K562 (cell line): ENCODE results near the gene BEST1. TPM values are rescaled to one million over a fixed set of nuclear protein-coding genes. Genes with fewer than 3 reads are reported as not detected.

ENCODE experiments used
- ATAC-seq: fragments of 200-7000 bp; cut with Tn5 transposase; 3 replicates; pipeline ENCODE4 v1.9.1; 2020; ENCODE audit warnings: moderate library complexity
- BruUV-seq: library from RNA; stranded (reverse); fragments of 400-500 nt; replicated peaks from 2 replicates; lab custom pipeline; 2021; lab: Mats Ljungman, UMichigan
- CTCF ChIA-PET: fragments of 300-600 bp; formaldehyde crosslinking; extraction: SDS; loops from one replicate; lab custom pipeline; 2021; ENCODE audit warnings: low intra/inter-chr PET ratio; lab: Yijun Ruan, JAX
- POLR2A ChIA-PET: fragments of 300-600, 350-650 bp; sonication (Branson Sonifier 250); formaldehyde crosslinking; extraction: SDS; loops from one replicate; lab custom pipeline; 2021; ENCODE audit warnings: antibody characterized with exemption, inconsistent platforms; lab: Yijun Ruan, JAX
- DNase-seq, 4 experiments: peaks; one replicate each; pipeline versions ENCODE4 v3.0.0 to v3.0.0-alpha.2; 2011 to 2018; ENCODE audit warnings: low spot score in 3 of 4, mixed read lengths in 3 of 4; ENCODE audit errors: extremely low read depth in 1 of 4
- FAIRE-seq: peaks from 2 replicates; lab custom pipeline; 2011; peaks lifted over from hg19 to GRCh38; lab: Jason Lieb, UNC
- H2AFZ ChIP-seq: 2 replicates; pipeline ENCODE4 v1.6.0; 2011; ENCODE audit warnings: low read depth, low read length, control low read depth, inconsistent platforms
- H3K27ac ChIP-seq: fragments of 200-600 bp; 3 replicates; pipeline ENCODE4 v1.8.0; 2011; ENCODE audit warnings: low read depth, mild to moderate bottlenecking, control low read depth, inconsistent platforms, low read length, moderate library complexity, mixed read lengths; ENCODE audit errors: extremely low read depth
- H3K27me3 ChIP-seq, 2 experiments: fragments of 300-600 bp in 1 of 2; 2 replicates in 1 of 2; 3 replicates in 1 of 2; pipeline versions ENCODE4 v1.6.0 to v1.8.0; 2011; ENCODE audit warnings: inconsistent platforms in 2 of 2, low read length in 2 of 2, mild to moderate bottlenecking in 1 of 2, mixed read lengths in 1 of 2, moderate library complexity in 1 of 2; ENCODE audit not compliant: control insufficient read depth in 2 of 2, insufficient read depth in 2 of 2
- H3K36me3 ChIP-seq: fragments of 300-600 bp; 3 replicates; pipeline ENCODE4 v1.8.0; 2011; ENCODE audit warnings: mild to moderate bottlenecking, low read length, inconsistent platforms; ENCODE audit not compliant: control insufficient read depth, insufficient read depth
- H3K4me1 ChIP-seq, 2 experiments: fragments of 200-600 bp in 1 of 2; replicated peaks in 1 of 2; 2 replicates in 1 of 2; 3 replicates in 1 of 2; pipeline versions ENCODE4 v1.5.1 to v1.8.0; 2011; ENCODE audit warnings: inconsistent platforms in 2 of 2, low read length in 2 of 2, mild to moderate bottlenecking in 1 of 2, mixed read lengths in 1 of 2, moderate library complexity in 1 of 2; ENCODE audit not compliant: control insufficient read depth in 2 of 2, insufficient read depth in 2 of 2
- H3K4me2 ChIP-seq: 2 replicates; pipeline ENCODE4 v1.6.1; 2011; ENCODE audit warnings: low read length, control low read depth, inconsistent platforms, mixed read lengths; ENCODE audit not compliant: insufficient read depth
- H3K4me3 ChIP-seq: fragments of 200-600 bp; sonication (generic), shearing (Covaris generic); 2 replicates; pipeline ENCODE4 v1.5.1; 2016; ENCODE audit warnings: control low read depth, inconsistent platforms
- H3K79me2 ChIP-seq: fragments of 200-600 bp; 3 replicates; pipeline ENCODE4 v1.8.0; 2011; ENCODE audit warnings: low read length, inconsistent platforms; ENCODE audit not compliant: control insufficient read depth, insufficient read depth
- H3K9ac ChIP-seq, 2 experiments: 2 replicates each; pipeline versions ENCODE4 v1.6.0 to v1.6.1; 2011; ENCODE audit warnings: low read depth in 2 of 2, low read length in 2 of 2, control low read depth in 1 of 2, inconsistent platforms in 1 of 2, mild to moderate bottlenecking in 1 of 2, mixed read lengths in 1 of 2; ENCODE audit not compliant: insufficient read depth in 1 of 2
- H3K9me1 ChIP-seq: one replicate; pipeline ENCODE4 v1.6.0; 2011; ENCODE audit warnings: inconsistent platforms, mild to moderate bottlenecking, low read length, moderate library complexity; ENCODE audit not compliant: control insufficient read depth, insufficient read depth
- H3K9me3 ChIP-seq: replicated peaks from 2 replicates; pipeline ENCODE4 v1.5.1; 2011; ENCODE audit warnings: low read depth, low read length, inconsistent platforms; ENCODE audit not compliant: control insufficient read depth, insufficient read depth
- H4K20me1 ChIP-seq: replicated peaks from 2 replicates; pipeline ENCODE4 v1.6.1; 2011; ENCODE audit warnings: low read length, inconsistent platforms, mixed read lengths; ENCODE audit not compliant: control insufficient read depth, insufficient read depth
- EZH2 ChIP-seq: IDR thresholded peaks from 2 replicates; pipeline ENCODE4 v1.6.1; 2012; ENCODE audit warnings: low read depth, mild to moderate bottlenecking, inconsistent platforms, low read length, borderline replicate concordance
- FOXA1 ChIP-seq: fragments of 450-650 bp; IDR thresholded peaks from 2 replicates; pipeline ENCODE4 v1.6.1; 2016; ENCODE audit warnings: mild to moderate bottlenecking, borderline replicate concordance
- FUS ChIP-seq: fragments of 200-400 bp; formaldehyde crosslinking; optimal IDR thresholded peaks from 2 replicates; pipeline ENCODE3; 2017; ENCODE audit warnings: low read depth, low read length
- HDAC2 ChIP-seq: fragments of 450-650 bp; IDR thresholded peaks from 2 replicates; pipeline ENCODE4 v1.6.1; 2016; ENCODE audit warnings: mild to moderate bottlenecking
- LCOR ChIP-seq: sonication (generic); formaldehyde crosslinking; IDR thresholded peaks from 2 replicates; pipeline ENCODE4 v1.8.0; 2022; ENCODE audit warnings: mild to moderate bottlenecking, missing genetic modification reagents
- POLR2B ChIP-seq: fragments of 450-650 bp; IDR thresholded peaks from 2 replicates; pipeline ENCODE4 v1.6.1; 2018; ENCODE audit warnings: low read depth; ENCODE audit not compliant: partially characterized antibody
- POLR2H ChIP-seq: IDR thresholded peaks from 2 replicates; pipeline ENCODE4 v1.6.1; 2016; ENCODE audit warnings: missing genetic modification characterization, low read depth, mild to moderate bottlenecking, control low read depth, missing compliant biosample characterization, moderate library complexity
- RNF2 ChIP-seq: sonication (generic); IDR thresholded peaks from 2 replicates; pipeline ENCODE4 v1.6.1; 2016
- STAG1 ChIP-seq: sonication (generic); formaldehyde crosslinking; IDR thresholded peaks from 2 replicates; pipeline ENCODE4 v1.5.0; 2020; ENCODE audit warnings: missing genetic modification reagents, borderline replicate concordance
- TBP ChIP-seq: optimal IDR thresholded peaks from 2 replicates; pipeline ENCODE3; 2011; ENCODE audit warnings: low read depth, low read length, improper control_type of control experiment
- ZKSCAN1 ChIP-seq: fragments of 150-350 bp; IDR thresholded peaks from 2 replicates; pipeline ENCODE4 v1.6.1; 2016; ENCODE audit warnings: low read depth, low read length
- ZNF282 ChIP-seq: sonication (generic); formaldehyde crosslinking; IDR thresholded peaks from 2 replicates; pipeline ENCODE4 v1.8.1; 2023; ENCODE audit warnings: missing genetic modification reagents
- ZNF324 ChIP-seq: fragments of 250-450 bp; sonication (Bioruptor Pico); IDR thresholded peaks from 2 replicates; pipeline ENCODE4 v1.4.0; 2020; ENCODE audit warnings: mild to moderate bottlenecking
- ZNF77 ChIP-seq: fragments of 250-450 bp; sonication (Bioruptor Pico); IDR thresholded peaks from 2 replicates; pipeline ENCODE4 v1.5.0; 2020
- ZNF778 ChIP-seq: fragments of 450-650 bp; formaldehyde crosslinking; IDR thresholded peaks from 2 replicates; pipeline ENCODE4 v1.4.0; 2020; ENCODE audit warnings: mild to moderate bottlenecking, moderate library complexity
- WGBS: fragments of 100-300 bp; shearing (Covaris generic); methylation state at CpG from one replicate; pipeline ENCODE4 v1.1.6; 2016; ENCODE audit warnings: low coverage, mixed read lengths; ENCODE audit not compliant: insufficient coverage; ENCODE audit errors: missing lambda C conversion rate; 5-methylcytosine and 5-hydroxymethylcytosine counted together
- in situ Hi-C: fragments of 300-500 bp; cut with MboI; formaldehyde crosslinking; loops from 4 replicates; pipeline ENCODE4 v1.15.0; 2018; ENCODE audit warnings: inconsistent platforms, mixed read lengths
- intact Hi-C: fragments of 100-400 bp; cut with micrococcal nuclease; formaldehyde crosslinking; loops from 2 replicates; pipeline ENCODE4 v1.14.2; 2022
- polyA plus RNA-seq, 8 experiments: library from polyadenylated mRNA; depleted of rRNA in 4 of 8; stranded (reverse) in 5 of 8; unstranded in 3 of 8; fragments of >200 nt; fragmentation: Nextera tagmentation in 2 of 8; fragmentation: Illumina TruSeq in 1 of 8; extraction: Ambion mirVana in 2 of 8; extraction: Trizol in 1 of 8; gene quantifications; 2 replicates each; pipeline versions ENCODE4 v1.2.1 to v1.2.3, GENCODE V29; 2011 to 2014; ENCODE audit warnings: inconsistent platforms in 1 of 8, missing spikeins in 1 of 8
- total RNA-seq, 7 experiments: library from RNA; depleted of rRNA in 6 of 7; stranded (reverse); fragments of >200 nt in 6 of 7; fragmentation: Illumina TruSeq in 2 of 7; extraction: Trizol in 2 of 7; gene quantifications; 2 replicates each; pipeline versions ENCODE4 v1.2.1 to v1.2.3, GENCODE V29; 2011 to 2021; ENCODE audit warnings: low replicate concordance in 1 of 7
- TF ChIP-seq, protein P1 (sequence below): fragments of 200-800 bp; sonication (Bioruptor generic); IDR thresholded peaks from 2 replicates; pipeline ENCODE4 v1.6.1; 2017; ENCODE audit warnings: missing genetic modification characterization, missing compliant biosample characterization
- TF ChIP-seq, protein P2 (sequence below): fragments of 450-650 bp; IDR thresholded peaks from 2 replicates; pipeline ENCODE4 v1.6.1; 2016; ENCODE audit warnings: antibody characterized with exemption
- TF ChIP-seq, protein P3 (sequence below): fragments of 250-450 bp; sonication (Bioruptor Pico); IDR thresholded peaks from 2 replicates; pipeline ENCODE4 v1.8.0; 2022; ENCODE audit warnings: inconsistent platforms
- TF ChIP-seq, protein P4 (sequence below): fragments of 250-450 bp; sonication (Bioruptor Pico); IDR thresholded peaks from 2 replicates; pipeline ENCODE4 v1.8.0; 2021; ENCODE audit warnings: moderate library complexity, mild to moderate bottlenecking, inconsistent platforms

The BEST1 gene
- total and polyA plus RNA-seq, 9 of the 15 experiments (the other 6 are each of a cell fraction or from before 2014, with no cell fraction given): 0.07 to 1.3 (median 0.40) TPM

DNA sequence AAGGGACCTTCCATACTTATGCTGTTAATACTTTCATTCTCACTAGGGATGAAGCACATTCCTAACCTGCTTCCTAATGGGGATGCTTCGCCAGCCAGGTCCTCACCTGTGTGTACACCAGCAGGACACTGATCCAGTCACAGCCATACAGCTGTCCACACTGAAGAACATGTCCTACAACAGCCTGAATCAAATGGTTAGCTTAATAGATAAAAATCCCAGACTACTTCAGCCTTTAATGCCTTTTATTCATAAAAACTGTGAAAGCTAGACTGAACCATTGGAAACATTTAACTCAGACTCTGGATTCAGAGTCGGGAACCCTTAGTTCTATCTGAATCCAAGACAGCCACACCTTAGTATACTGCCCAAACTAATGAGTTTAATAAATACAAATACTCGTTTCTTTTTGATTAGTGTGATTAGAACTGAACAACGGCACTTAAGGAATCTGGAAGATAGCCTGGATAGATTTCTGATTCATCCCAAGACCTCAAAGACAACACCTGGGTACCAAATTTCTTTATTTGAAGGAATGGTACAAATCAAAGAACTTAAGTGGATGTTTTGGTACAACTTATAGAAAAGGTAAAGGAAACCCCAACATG, 14.0 kb downstream of the BEST1 start:
- Histone ChIP-seq H3K4me2 (peak overlapping the region; percentile 96), H3K27ac (peak overlapping the region; percentile 42; the same call in 2 of the 3 replicates), H3K4me3 (no peak overlapping the region), H3K27me3 (no peaks in the 10 kb centered on the region), H3K9me1 (peaks cover 6% of the 10 kb centered on the region), H3K9me3 (no peaks in the 10 kb centered on the region), H3K36me3 (peaks cover 39% of the 10 kb centered on the region), H4K20me1 (peaks cover 43% of the 10 kb centered on the region), H3K4me1 (peaks cover 42 to 43% of the 10 kb centered on the region in 2 experiments), H2AFZ (no peak overlapping the region), H3K9ac (0 out of 4 replicates have a peak overlapping the region, but pooled peaks of 1 of the 2 experiments have one; percentile 1), H3K79me2 (peaks cover 58% of the 10 kb centered on the region)
- 41% methylated on average over 4 of the region's 4 CpGs for WGBS
- ChIA-PET POLR2A (interaction anchor here (0.6 to 11.8 kb wide), 26 partner anchors 7 to 171 kb away, joined by 3 to 327 read pairs (median 6); partner anchors contain the start of genes BEST1, FEN1, INCENP and RAB3IL1), CTCF (no interaction called here)
- in situ Hi-C loops: no loop called here
- ATAC-seq: peak; percentile 3
- FAIRE-seq: no peak
- intact Hi-C loops: no loop called here
- BruUV-seq: no TSS peak
- DNase-seq: no peak
- no peak for TF ChIP-seq TBP
- TF ChIP-seq STAG1 (CRISPR knock-in tag): no peak
- TF ChIP-seq, protein P1, sequence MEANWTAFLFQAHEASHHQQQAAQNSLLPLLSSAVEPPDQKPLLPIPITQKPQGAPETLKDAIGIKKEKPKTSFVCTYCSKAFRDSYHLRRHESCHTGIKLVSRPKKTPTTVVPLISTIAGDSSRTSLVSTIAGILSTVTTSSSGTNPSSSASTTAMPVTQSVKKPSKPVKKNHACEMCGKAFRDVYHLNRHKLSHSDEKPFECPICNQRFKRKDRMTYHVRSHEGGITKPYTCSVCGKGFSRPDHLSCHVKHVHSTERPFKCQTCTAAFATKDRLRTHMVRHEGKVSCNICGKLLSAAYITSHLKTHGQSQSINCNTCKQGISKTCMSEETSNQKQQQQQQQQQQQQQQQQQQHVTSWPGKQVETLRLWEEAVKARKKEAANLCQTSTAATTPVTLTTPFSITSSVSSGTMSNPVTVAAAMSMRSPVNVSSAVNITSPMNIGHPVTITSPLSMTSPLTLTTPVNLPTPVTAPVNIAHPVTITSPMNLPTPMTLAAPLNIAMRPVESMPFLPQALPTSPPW (CRISPR knock-in tag): no peak
- TF ChIP-seq, protein P2, sequence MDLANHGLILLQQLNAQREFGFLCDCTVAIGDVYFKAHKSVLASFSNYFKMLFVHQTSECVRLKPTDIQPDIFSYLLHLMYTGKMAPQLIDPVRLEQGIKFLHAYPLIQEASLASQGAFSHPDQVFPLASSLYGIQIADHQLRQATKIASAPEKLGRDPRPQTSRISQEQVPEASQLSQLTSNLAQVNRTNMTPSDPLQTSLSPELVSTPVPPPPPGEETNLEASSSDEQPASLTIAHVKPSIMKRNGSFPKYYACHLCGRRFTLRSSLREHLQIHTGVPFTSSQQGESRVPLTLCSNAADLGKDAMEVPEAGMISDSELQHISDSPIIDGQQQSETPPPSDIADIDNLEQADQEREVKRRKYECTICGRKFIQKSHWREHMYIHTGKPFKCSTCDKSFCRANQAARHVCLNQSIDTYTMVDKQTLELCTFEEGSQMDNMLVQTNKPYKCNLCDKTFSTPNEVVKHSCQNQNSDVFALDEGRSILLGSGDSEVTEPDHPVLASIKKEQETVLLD: no peak
- TF ChIP-seq POLR2H: peak; percentile 74
- no peak for TF ChIP-seq HDAC2
- TF ChIP-seq, protein P3, sequence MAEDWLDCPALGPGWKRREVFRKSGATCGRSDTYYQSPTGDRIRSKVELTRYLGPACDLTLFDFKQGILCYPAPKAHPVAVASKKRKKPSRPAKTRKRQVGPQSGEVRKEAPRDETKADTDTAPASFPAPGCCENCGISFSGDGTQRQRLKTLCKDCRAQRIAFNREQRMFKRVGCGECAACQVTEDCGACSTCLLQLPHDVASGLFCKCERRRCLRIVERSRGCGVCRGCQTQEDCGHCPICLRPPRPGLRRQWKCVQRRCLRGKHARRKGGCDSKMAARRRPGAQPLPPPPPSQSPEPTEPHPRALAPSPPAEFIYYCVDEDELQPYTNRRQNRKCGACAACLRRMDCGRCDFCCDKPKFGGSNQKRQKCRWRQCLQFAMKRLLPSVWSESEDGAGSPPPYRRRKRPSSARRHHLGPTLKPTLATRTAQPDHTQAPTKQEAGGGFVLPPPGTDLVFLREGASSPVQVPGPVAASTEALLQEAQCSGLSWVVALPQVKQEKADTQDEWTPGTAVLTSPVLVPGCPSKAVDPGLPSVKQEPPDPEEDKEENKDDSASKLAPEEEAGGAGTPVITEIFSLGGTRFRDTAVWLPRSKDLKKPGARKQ (CRISPR knock-in tag): no peak
- no peak; the same call in 1 of the 2 replicates for TF ChIP-seq LCOR (CRISPR knock-in tag)
- TF ChIP-seq ZNF282 (CRISPR knock-in tag): no peak
- TF ChIP-seq ZNF77: peak; percentile 91; the same call in 1 of the 2 replicates
- TF ChIP-seq ZNF778 (CRISPR knock-in tag): no peak
- TF ChIP-seq RNF2: no peak
- TF ChIP-seq, protein P4, sequence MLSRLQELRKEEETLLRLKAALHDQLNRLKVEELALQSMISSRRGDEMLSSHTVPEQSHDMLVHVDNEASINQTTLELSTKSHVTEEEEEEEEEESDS: no peak
- TF ChIP-seq ZNF324 (CRISPR knock-in tag): no peak
- TF ChIP-seq EZH2: no peak
- TF ChIP-seq FUS: no peak
- no peak for TF ChIP-seq ZKSCAN1
- TF ChIP-seq POLR2B: no peak
- TF ChIP-seq FOXA1: no peak
